Adipose tissue (tissue), 3 donors: ENCODE data around the gene IRF5. TPM values are rescaled to one million over a fixed set of nuclear protein-coding genes. Genes with fewer than 3 reads are reported as not detected.
"Not testable (repeated sequence)": the region's sequence is repeated elsewhere in the genome, so short reads cannot be mapped to it uniquely, and the experiment has no call there.

ENCODE experiments used
- H3K27ac ChIP-seq: one replicate; pipeline ENCODE4 v1.5.1; 2013; ENCODE audit warnings: low read depth, low read length
- WGBS, 3 donors: extraction: QIAGEN DNeasy Blood & Tissue Kit; methylation state at CpG; one replicate each; pipeline ENCODE4 v1.1.7; 2013; 5-methylcytosine and 5-hydroxymethylcytosine counted together
- polyA plus RNA-seq, 3 donors: library from polyadenylated mRNA; stranded (reverse); fragments of 200-250 nt; gene quantifications; one replicate each; pipeline ENCODE4 v1.2.3, GENCODE V29; 2013
- donor health status: healthy with polysubstance abuse.
- donor health status: Bipolar disorder and iron deficiency.
- donor health status: healthy.

The IRF5 gene
- polyA plus RNA-seq, 3 donors, result 2.7 to 4.3 (median 3.7) TPM

GRCh38 chr7:128933180-128933891, 4.4 kb upstream of the IRF5 start:
- WGBS, 3 donors, result 35 to 61% (median 39%) methylated on average over 15 of the region's 15 CpGs
- no peak overlapping the region for H3K27ac ChIP-seq

- no peak overlapping the region for H3K27ac ChIP-seq
- 59 to 74% (median 62%) methylated on average over 14 of the region's 14 CpGs for WGBS, 3 donors
Observed at GRCh38 chr7:128934361-128935341, 3.1 kb upstream of the IRF5 start.

- no peak overlapping the region for H3K27ac ChIP-seq
- 43 to 69% (median 50%) methylated on average over 6 of the region's 6 CpGs for WGBS, 3 donors
Observed at GRCh38 chr7:128935342-128935730, 2.4 kb upstream of the IRF5 start.

GRCh38 chr7:128936798-128937197, 929 bp upstream of the IRF5 start:
- 89 to 100% (median 93%) methylated on average over 4 of the region's 4 CpGs for WGBS, 3 donors
- H3K27ac ChIP-seq, result no peak overlapping the region

GRCh38 chr7:128937271-128937646, 468 bp upstream of the IRF5 start:
- H3K27ac ChIP-seq, result no peak overlapping the region
- 64 to 68% (median 64%) methylated on average over 17 of the region's 17 CpGs for WGBS, 3 donors

GRCh38 chr7:128938544-128939074, 882 bp downstream of the IRF5 start:
- WGBS, 3 donors, result 1 to 2% (median 1%) methylated on average over 24 to 30 of the region's 30 CpGs
- H3K27ac ChIP-seq, result no peak overlapping the region

- H3K27ac ChIP-seq, result no peak overlapping the region
- 34 to 67% (median 51%) methylated on average over 5 to 7 of the region's 7 CpGs for WGBS, 3 donors
Observed at GRCh38 chr7:128939075-128939860, 1.5 kb downstream of the IRF5 start.

- 50 to 85% (median 57%) methylated on average over 18 of the region's 18 CpGs for WGBS, 3 donors
Observed at GRCh38 chr7:128939861-128940410, 2.2 kb downstream of the IRF5 start.

GRCh38 chr7:128940494-128941322, 3.0 kb downstream of the IRF5 start:
- H3K27ac ChIP-seq, result no peak overlapping the region
- 51 to 82% (median 56%) methylated on average over 20 of the region's 20 CpGs for WGBS, 3 donors

More at GRCh38 chr7:128939861-128940410, 2.2 kb downstream of the IRF5 start:
- no peak overlapping the region for H3K27ac ChIP-seq

GRCh38 chr7:128941323-128941890, 3.7 kb downstream of the IRF5 start:
- 80 to 85% (median 82%) methylated on average over 15 of the region's 15 CpGs for WGBS, 3 donors
- H3K27ac ChIP-seq, result no peak overlapping the region

- 83 to 88% (median 84%) methylated on average over 16 of the region's 16 CpGs for WGBS, 3 donors
- H3K27ac ChIP-seq, result no peak overlapping the region
Observed at GRCh38 chr7:128941946-128942526, 4.3 kb downstream of the IRF5 start.

- not testable (repeated sequence) for H3K27ac ChIP-seq
- WGBS, 3 donors, result 83 to 98% (median 92%) methylated on average over 2 of the region's 2 CpGs
Observed at GRCh38 chr7:128943251-128943650, 5.5 kb downstream of the IRF5 start.

- 65 to 84% (median 67%) methylated on average over 7 of the region's 7 CpGs for WGBS, 3 donors
- H3K27ac ChIP-seq, result no peak overlapping the region
Observed at GRCh38 chr7:128944487-128945236, 6.9 kb downstream of the IRF5 start.

GRCh38 chr7:128945668-128946366, 8.1 kb downstream of the IRF5 start:
- H3K27ac ChIP-seq, result no peak overlapping the region
- WGBS, 3 donors, result 86 to 90% (median 86%) methylated on average over 21 of the region's 21 CpGs
